ENCODE data around the gene TPH1. TPM values are rescaled to one million over a fixed set of nuclear protein-coding genes. Genes with fewer than 3 reads are reported as not detected.

Gene TPH1
- polyA plus RNA-seq (2013, experiment 1 of 2; ENCODE audit: insufficient read length) = 0.12 TPM
- polyA plus RNA-seq (2013, experiment 2 of 2; ENCODE audit: insufficient read length) = 0.04 TPM

DNA sequence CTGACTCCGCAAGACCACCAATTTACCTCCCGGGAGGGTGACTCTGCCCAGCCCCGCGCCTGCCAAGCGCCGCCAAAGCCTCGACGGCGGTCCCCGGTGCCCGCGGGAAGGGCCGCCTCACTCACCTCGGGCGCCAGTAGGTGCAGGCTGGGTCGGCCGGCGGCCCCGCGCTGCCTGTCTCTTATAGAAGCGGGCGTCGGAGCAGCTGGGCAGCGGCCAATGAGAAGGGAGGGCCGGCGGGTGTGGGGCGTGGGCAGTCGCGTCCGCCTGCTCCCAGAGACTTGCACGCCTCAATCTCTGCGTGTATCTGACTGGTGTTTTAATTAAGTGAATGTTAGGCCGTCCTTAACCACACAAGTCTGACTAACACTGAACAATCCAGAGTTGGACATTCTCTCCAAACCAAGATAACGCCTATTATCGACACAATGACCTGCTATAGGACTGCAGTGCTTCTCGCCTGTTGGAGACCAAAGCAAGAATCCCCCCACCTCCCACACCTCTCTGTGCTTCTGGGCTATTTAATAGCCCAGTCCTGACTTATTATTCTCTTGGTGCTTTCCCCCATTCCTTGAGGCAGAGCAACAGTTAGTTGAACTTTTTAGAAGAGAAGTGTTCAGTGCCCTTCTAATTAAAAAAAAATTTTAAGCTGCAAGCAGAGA is at the start of gene TPH1:
Gene TPH1 (minus strand): TSS at position 154 of the 662 bp plus-strand sequence. CDS start 5,507 bp downstream, outside the sequence.
- peak; percentile 8 for DNase-seq

DNA sequence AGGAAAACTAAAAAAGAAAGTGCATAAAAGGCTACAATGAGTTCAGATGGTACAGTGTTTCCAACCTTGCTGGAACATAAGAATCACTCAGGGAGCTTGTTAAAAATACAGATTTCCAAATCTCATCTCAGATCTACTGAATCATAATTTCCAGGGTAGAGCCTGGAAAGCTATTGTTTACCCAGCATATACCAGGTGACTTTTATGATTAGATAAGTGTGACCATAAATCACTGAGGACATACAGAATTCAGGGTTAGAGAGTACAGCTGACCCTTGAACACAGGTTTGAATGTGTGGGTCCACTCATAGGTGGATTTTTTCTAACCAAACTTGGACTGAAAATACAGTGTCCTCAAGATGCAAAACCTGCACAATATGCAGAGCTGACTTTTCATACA is 47.9 kb upstream of the TPH1 start:
- no peak for DNase-seq

DNA sequence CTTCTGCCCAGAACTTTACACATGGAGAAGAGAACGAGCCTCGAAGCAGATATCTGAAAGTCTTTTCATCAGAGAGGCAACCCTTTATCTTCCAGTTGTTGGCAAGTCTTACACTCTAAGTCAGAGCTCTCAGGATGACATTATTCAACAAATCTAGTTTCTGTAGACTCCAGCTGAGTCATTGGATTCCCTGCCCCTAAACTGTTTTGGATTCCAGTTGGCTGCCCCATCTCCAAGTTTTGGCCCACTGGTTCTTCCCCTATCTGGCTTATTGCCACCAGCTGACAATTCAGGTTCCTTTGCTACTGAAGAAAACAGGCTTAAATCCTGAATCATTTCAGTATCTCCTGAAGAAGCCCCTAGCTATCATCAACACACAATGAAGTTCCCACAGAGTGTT is 45.7 kb upstream of the TPH1 start:
- DNase-seq = peak; percentile 10

DNA sequence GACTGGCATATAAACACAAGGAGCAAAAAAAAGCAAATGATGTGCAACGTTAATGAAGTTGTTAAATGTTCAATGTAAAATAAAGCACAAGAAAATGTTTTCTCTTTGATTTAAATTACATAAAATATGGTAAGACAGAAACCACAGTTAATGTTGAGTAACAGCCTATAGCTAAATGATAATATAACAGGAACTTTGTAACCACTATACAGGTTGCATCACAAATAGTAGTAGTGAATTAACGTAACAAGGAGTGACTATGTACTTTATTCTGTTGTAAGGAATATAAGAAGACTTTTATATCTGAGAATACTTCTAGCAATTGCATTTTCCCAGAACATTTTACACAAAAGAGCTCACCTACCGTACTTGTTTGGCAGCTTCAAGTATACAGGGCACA is 42.9 kb upstream of the TPH1 start:
- no peak for DNase-seq

DNA sequence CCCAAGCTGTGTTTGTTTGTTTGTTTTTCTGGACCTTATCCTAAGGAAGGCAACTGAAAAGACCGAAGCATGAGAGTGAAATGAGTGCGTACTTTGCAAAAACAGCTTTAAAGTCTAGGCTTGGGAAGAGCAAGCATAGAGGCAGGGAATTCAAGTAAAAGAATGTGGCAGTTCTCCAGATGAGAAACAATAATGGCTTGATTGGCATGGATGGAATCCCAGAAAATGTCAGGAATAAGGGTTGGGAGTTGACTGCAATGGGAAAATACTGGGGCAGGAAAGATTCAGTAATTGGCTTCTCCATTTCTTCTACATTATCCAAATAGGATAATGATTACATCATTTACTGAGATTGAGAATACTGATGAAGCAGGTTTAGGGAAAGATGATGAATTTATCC is 42.3 kb upstream of the TPH1 start:
- DNase-seq = peak; percentile 44

DNA sequence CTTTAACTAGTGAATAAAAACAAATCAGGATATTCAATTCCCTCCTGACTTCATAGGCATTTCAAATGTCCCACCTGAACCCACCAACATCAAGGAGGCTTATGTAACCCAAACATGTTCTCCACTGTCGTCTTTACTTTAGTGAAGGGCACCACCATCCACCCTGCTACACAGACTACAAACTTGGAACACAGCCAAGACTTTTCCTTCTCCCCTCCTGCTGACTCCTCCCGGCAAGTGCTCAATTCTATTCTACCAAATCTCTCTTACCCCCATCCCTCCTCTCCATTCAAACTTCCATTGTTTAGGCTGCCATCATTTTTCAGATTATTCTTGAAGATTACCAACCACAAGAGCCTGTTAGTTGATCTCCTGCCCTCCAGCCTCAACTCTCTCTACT is 35.5 kb upstream of the TPH1 start:
- DNase-seq = no peak

DNA sequence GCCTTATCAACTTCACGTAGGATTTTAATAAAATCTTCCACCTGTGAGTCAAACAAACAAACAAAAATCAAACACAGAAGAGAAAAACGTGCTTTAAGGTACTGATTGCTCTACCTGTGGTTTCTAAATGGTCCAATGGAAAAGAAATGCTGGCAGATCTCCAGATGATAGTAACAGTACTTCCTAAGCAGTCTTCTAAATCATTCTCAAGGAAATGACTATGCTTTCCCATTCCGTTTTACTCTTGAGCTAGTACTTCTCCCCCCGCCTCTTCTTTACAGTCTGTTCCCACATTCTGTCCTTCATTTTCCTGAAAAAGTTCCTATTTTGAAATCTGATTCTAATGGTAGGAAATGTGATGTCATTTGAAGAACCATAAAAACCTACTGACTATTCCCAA is 34.4 kb upstream of the TPH1 start:
- DNase-seq = no peak

DNA sequence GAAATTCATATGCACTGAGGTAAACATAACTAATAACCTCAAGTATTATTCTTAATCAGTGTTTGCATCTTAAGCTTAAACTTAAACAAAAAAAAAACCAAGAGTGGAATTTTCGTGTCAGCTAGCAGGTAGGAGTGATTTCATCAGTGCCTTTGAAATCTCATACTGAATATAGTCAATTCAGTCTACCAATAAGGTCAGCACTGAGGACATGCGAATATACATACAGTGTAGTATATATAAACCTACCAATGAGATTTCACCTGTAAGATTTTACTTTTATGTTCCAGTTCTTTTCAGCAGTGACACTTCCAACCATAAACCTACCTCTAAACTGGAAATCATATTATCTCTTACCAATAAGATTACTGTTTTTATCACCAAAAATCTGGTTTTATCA is 32.8 kb upstream of the TPH1 start:
- DNase-seq = no peak

DNA sequence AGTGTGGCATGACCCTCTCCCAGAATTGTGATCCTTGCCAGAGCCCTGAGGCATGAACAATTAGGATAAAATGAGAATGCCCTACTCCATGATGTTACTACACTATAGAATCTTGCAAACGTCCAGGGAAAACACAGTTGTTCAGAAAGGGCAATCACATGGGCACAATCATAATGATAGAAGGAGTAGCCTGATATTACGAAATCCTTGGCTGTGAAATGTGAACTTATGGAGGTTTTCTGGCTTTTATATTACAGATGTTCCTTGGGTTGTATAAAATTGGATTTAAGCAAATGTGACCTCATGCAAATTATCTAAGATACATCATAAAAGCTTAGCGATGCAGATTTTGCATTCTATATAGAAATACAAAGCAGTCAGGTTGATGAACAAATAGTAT is 29.4 kb upstream of the TPH1 start:
- DNase-seq = no peak

DNA sequence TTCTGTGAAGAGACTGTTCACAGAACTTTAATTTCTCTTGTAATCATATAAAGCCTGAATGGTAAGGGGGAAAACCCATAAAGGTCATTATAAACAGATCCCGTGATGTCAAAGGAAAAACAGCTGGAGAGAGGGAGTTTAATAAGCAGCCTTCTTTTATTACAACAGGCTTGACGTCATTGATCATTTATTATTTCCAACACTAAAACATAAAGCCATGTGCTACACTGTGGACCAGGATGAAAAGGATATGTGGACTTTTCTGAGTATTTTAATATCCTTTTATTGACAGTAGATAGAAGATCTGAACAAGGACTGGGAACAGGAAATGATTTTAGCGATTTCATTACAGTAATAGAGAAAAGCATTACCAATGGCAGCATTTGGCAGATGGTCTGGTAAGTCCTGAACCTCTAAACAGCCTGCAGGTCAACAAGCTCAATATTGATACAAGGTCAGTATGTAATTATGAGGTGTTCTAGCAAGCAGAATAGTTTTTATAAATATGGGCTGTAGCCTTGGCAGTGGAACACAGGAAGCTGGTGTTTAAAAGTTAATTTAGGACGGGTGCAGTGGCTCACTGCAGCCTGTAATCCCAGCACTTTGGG is 25.1 kb upstream of the TPH1 start:
- DNase-seq = no peak

DNA sequence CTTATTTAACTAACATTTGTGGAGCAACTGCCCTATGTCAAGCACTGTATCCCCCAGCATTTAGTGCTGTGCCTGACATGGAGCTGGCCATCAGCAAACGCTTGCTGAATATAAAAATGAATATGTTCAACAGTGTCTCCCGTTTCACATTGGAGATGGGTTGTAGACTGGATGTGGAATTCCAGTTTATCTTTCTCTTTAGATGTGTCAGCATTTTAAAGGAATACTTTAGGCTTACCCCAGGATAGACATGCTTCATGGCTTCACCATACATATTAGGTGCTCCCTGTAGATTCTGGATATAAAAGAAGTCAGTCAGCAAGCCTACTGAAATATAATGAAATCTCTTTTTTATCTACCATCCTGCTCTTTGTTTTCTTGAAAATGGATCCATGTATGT is 21.3 kb upstream of the TPH1 start:
- DNase-seq = no peak

DNA sequence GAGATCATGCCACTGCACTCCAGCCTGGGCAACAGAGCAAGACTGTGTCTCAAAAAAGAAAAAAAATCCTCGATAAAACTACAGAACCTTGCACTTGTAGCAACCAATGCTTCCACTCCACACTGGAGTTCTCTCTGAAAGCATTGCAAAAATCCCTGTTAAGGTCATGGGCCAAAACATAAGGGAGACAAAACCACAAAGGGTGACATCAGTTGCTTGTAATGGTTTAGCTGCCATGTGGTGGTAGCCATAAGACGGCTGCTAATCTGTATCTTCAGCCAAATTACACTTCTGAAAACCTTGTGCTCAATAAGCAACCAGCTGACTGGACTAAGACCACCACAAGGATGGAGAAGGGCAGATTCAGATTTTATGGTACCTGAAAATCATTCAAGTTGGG is 20.6 kb upstream of the TPH1 start:
- DNase-seq = no peak

DNA sequence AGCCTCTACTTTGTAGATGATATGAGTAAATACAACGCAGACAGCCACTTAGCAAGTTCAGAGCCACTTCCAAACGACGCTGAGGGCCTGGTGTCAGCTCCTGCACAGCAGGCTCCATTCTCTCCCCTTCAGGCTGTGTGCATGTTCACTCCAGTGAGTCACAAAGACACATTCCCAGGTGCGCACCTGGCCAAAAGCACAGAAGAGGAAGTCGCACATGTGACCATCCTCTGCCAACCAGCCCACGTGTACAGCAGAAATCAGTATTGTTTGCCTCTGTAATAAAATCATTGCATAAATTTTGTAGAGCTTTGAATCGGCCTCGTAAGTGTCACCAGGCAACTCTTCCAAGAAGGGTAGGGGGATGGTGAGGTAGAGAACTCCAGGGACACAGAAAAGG is 19.5 kb upstream of the TPH1 start:
- DNase-seq = no peak

DNA sequence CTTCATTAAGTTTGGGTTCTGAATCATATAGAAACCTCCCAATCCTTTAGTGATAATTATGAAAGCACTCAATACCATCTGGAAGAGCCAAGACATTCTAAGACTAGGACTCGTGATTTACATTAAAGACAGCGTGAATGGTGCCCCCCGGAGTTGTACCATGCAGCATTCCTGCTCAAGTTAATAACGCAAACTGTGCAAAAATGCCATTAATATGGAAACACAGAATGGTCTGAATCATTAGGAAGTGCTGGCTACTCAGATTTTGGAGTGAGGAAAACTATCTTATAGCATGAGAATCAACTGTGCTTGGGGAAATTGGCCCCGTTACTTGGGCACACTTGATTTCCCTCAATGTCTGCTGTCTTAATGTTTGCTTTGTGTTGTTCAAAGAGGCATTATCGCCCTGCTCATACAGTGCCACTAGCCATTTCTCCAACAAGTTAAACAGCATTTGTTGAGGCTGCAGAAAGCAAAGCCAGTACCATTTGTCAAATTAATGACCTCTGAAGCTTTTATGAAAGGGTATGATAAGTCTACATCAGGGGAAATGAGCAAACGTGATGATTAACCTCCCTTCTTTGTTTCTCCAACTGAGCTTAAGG is 18.5 kb upstream of the TPH1 start:
- DNase-seq = no peak

DNA sequence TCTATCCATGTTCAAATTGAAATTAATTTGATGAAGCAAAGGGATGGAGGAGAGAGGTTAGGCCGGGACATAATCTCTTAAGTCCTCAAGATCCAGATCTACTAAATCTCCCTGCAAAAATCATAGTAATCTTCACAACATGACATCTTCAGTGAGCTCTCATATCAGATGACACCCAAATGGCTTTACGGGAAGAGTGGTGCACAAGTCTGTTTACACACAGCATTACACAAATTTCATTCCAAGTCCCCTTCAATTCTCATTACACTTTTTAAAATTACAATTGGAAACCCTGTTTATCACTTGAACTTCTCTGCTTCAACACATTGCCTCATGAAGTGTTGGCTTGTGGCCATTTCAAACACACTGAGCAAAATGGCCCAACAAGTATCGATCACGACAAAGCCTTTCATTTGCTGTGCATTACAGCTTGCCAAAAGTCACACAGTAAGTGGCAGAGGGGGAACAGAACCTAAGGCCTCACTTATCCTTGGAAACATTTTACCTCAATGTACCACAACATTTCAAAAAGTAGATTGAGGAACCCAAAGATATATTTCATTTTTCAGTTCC is 17.9 kb upstream of the TPH1 start:
- DNase-seq = no peak

DNA sequence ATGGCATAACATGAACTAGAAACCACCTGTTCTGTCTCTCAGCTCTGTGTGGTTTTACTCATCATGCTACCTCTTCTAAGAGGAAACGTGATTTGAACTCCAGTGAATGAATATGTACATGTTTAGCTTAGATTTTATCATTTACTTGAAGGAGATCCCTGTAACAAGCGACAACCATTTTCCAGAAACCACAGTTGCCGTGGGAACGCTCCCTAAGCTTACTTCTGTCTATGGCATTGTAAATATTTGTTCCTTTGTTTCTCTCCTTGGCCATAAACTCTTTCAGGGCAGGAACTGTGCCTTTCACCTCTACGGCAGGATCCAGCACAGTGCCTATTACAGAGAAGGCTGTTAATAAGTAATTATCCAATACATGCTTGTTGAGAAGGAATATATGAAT is 17.1 kb upstream of the TPH1 start:
- no peak for DNase-seq

DNA sequence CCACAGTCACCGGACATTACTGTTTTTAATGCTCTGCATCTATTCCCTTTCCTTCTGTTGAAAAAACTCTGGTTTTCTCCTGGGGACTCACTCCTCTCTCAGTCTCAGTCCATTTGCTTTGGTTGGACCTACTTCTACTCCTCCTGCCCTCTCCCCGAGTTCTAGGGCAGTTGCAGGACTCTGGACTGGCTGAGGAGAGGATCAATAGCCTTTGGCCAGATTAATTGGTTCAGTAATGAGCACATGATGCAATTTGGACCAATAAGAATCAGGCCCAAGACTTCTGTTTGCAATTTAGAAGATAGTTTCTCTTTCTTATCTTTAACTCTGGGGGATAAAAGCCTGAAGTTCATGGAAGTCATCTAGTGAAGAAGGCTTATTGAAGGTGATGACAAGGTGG is 15.3 kb upstream of the TPH1 start:
- no peak for DNase-seq

DNA sequence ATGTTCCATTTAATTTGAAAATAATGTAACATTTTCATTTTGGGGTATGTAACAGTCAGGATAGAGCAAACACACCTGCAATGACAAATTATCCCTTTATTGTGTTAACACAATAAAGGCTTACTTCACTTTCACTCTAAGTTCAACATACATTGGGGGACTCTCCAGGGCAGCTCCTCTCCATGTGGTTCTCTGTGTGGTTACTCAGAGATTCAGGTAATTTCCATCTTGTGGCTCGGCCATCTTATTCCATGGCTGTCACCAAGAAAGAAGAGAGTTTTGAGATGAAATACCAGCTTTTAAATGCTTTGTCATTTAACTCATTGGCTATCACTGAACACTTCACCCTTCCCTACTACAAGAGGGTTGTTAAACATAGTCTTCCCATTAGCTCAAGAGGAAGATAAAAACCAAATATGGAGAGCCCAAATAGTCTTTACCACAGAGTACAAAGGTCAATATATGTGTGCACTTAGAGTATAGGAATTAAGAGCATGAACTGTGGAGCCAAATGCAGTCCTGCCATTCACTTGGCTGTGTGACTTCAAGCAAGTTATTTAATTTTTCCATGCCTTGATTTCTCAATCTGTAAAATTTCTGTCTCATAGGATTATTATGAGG is 10.6 kb upstream of the TPH1 start:
- DNase-seq = no peak

DNA sequence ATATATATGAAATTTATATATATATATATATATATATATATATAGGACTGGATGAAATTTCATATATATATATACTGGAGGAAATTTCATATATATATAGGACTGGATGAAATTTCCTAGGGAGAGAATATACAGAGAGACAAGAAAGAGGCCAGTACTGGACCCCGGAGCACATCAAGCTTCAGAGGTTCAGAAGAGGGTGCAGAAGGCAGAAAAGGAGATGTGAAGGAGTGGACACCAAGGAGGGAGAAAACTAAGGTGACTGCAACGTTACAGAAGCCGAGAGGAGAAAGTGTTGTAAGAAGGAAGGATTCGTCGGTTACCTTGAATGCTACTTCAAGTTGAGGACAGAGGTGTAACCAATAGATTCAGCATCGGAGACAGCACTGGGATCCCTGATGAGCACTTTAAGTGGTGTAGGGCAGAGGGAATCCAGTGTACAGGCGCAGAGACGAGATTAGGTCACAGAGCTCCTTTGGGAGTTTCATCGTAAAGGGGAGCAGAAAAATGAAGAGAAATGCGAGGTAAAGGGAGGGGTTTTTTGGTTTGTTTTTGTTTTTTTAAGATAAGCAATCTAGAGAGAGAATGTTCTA is 8.5 kb upstream of the TPH1 start:
- no peak for DNase-seq

DNA sequence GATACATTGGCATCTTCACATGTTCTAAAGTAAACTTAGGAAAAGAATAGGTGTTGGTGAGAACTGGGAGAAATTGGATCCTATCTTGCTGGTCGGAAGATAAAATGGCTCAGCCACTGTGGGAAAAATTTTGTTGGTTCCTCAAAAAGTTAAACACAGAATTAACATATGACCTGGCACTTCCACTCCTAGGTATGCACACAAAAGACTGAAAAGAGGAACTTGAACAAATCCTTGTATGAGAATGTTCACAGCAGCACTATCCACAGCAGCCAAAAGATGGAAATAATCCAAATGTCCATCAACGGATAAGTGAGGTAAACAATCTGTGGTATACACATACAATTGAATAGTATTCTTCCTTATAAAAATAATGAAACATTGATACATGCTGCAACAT is 4.8 kb upstream of the TPH1 start:
- no peak for DNase-seq

DNA sequence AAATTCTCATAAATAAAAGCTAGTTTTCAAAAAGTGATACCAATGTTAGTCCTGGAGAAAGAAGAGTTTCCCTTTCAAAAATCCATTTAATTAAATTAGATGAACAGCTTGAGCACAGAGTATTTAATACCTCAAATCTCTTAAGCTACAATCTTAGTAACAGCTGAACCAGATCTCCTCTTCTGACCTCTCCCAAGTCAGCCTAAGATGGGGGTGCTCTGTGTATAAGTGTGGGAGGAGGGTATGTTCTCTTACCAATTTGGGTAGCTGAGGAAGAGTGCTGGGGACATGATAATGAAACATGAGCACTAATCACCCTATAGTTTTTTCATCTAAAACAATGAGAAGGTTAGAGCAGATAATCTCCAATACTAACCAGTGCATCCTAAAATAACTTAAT is 9.6 kb downstream of the TPH1 start:
- no peak for DNase-seq

DNA sequence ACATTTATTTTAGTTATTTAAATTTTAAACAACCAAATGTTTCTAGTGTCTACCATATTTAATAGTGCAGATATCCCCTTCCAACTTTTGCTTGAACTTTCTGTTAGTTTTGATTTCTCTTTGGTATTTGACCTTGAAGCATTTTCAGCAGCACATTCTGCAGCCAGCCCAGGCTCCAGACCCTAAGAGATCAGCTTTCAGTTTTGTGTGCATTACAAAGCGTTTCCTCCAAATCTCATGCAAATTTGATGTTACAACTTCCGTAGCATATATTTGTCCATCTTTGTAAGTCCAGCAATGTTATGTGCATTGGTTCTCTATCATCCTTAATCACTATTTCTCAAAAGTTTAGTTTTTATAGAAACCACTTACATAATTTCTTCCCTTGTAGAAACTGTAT is 18.6 kb downstream of the TPH1 start:
- no peak for DNase-seq

DNA sequence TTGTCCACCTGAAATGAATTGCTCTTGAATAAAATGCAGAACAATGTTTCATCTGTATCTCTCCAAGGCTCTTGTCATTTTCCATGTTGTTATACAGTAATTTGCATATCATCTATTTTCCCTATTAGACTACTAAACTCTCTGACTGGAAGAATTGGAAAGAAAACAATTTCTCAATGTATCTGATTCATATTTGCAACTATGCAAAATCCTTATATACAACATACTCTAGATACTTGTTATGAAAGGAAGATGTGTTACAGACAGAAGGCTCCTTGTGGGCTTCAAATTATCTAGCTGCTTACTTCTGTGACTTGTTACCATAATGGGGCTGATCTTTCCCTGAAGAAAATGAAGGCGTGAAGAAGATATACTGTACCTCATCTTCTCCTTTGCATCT is 23.6 kb downstream of the TPH1 start:
- no peak for DNase-seq
